Measurements from ENCODE around the gene PTOV1. TPM values are rescaled to one million over a fixed set of nuclear protein-coding genes. Genes with fewer than 3 reads are reported as not detected.

PTOV1 gene
- total and polyA plus RNA-seq, 2 of the 8 experiments (the other 6 are each of a cell fraction or from before 2014, with no cell fraction given): 147 to 251 TPM

DNA sequence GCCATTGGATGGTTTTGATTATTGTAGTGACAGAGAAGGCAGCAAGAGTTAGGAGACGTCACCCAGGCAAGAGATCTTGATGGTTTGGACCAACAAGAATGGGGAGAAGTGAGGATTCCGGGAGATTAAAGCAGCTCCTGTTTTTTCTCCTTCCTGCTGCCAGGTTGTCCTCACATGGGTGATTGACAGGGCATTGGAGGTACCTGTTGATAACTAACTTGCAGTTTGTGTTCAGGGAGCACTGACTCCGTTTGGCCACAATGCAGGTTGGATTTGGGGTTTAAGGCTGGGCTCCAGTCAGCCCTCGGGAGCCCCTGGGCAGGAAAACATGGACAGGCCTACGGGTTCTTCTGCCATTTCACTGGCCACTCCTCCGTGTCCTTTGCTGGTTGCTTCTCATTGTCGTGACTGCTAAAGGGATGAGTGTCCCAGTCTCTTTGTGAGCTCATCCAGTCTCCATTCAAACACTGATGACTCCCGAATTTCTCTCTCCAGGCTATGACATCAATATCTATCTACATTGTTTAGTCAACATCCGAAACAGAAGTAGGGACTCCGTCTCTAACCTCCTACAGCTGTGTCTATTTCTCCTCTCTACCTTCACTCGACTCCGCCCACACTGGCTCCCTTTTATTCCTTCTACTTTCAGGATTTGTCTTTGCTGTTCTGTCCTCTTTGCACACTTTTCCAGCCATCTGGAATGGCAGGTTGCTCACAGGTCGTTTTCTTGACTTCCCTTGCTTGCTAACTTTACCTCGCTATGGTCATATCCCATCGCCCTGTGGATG lies 1.3 kb upstream of the PTOV1 start:
- Histone ChIP-seq H2AK5ac (ENCODE audit: low read depth, low read length) (peak overlapping the region; percentile 93; the same call in 1 of the 2 replicates), H3K4ac (replicated peaks; ENCODE audit: insufficient read length, low read depth, low read length) (no peak overlapping the region), H3K23ac (ENCODE audit: insufficient read length) (no peak overlapping the region), H4K5ac (ENCODE audit: insufficient read length, low read depth, low read length) (no peak overlapping the region), H3K9me3 (ENCODE audit: insufficient read depth in 2 of 2, low read depth in 1 of 2, low read length in 1 of 2) (no peaks in the 10 kb centered on the region), H3K4me1 (replicated peaks in 1 of 4; ENCODE audit: control insufficient read depth in 3 of 4, insufficient read depth in 4 of 4, low read length in 3 of 4) (peaks cover 3 to 9% (median 6%) of the 10 kb centered on the region in 4 experiments), H3K27me3 (replicated peaks in 1 of 4; ENCODE audit: control insufficient read depth in 3 of 4, extremely low read depth in 1 of 4, insufficient read depth in 3 of 4, low read length in 3 of 4) (no peaks in the 10 kb centered on the region; a peak in 1 of 7 replicates), H3K79me1 (ENCODE audit: low read depth, low read length) (peaks cover 18% of the 10 kb centered on the region), H3K4me3 (ENCODE audit: extremely low read depth in 1 of 4, insufficient read depth in 2 of 4, low read depth in 3 of 4, low read length in 4 of 4) (peak overlapping the region; percentile 64 to 88 (median 80); a peak in 7 of 8 replicates), H4K20me1 (replicated peaks in 1 of 2; ENCODE audit: control insufficient read depth in 1 of 2, insufficient read depth in 2 of 2, low read length in 2 of 2) (peaks cover 19 to 26% of the 10 kb centered on the region in 2 experiments), H3K36me3 (ENCODE audit: control insufficient read depth in 2 of 4, insufficient read depth in 4 of 4, low read length in 3 of 4) (peaks cover 0 to 10% (median 4%) of the 10 kb centered on the region in 4 experiments; a peak in 3 of 8 replicates), H2BK120ac (replicated peaks; ENCODE audit: low read depth, low read length) (no peak overlapping the region), H2BK15ac (ENCODE audit: low read length) (no peak overlapping the region), H2BK5ac (ENCODE audit: low read depth, low read length) (no peak overlapping the region), H2BK12ac (ENCODE audit: low read depth, low read length) (0 out of 2 replicates have a peak overlapping the region, but pooled peaks have one; percentile 60), H3K23me2 (ENCODE audit: low read depth, low read length) (peaks cover 10% of the 10 kb centered on the region; the same call in 1 of the 2 replicates), H2BK20ac (ENCODE audit: low read length) (no peak overlapping the region), H4K8ac (ENCODE audit: extremely low read depth, insufficient read depth, low read length) (no peak overlapping the region), H3K79me2 (ENCODE audit: control insufficient read depth in 1 of 2, insufficient read depth in 2 of 2, low read length in 2 of 2) (peaks cover 17 to 28% of the 10 kb centered on the region in 2 experiments), H4K91ac (replicated peaks; ENCODE audit: insufficient read length, low read length) (no peak overlapping the region), H3K9ac (replicated peaks in 1 of 4; ENCODE audit: extremely low read depth in 1 of 4, low read depth in 3 of 4, low read length in 3 of 4) (peak overlapping the region in 1 of 4 experiments; percentile 68; a peak in 3 of 7 replicates), H3K27ac (ENCODE audit: low read depth, low read length) (no peak overlapping the region), H3K56ac (replicated peaks; ENCODE audit: insufficient read length, low read depth, low read length) (no peak overlapping the region), H3K14ac (ENCODE audit: insufficient read length) (no peak overlapping the region), H3K18ac (ENCODE audit: extremely low read depth, low read length) (no peak overlapping the region), H3K4me2 (ENCODE audit: insufficient read depth in 1 of 2, low read depth in 2 of 2, low read length in 2 of 2) (peak overlapping the region; percentile 72 to 74), H2AFZ (ENCODE audit: low read length) (no peak overlapping the region)
- WGBS, 2 experiments (ENCODE audit: extremely low coverage in 1 of 2, insufficient coverage in 1 of 2, insufficient read length in 1 of 2, insufficient replicate concordance in 2 of 2, low coverage in 1 of 2, low lambda C conversion rate in 2 of 2, missing lambda C conversion rate in 1 of 2): 87% methylated on average over 15 of the region's 15 CpGs; no CpG with 5 or more reads in 1 of the 2 experiments
- FAIRE-seq: no peak
- CTCF ChIA-PET (ENCODE audit: partially characterized antibody): interaction anchor here (0.6 to 1.8 kb wide), 6 partner anchors 8 to 160 kb away, joined by 3 to 7 read pairs (median 4); partner anchors contain the start of gene ADM5
- POLR2A ChIA-PET (ENCODE audit: partially characterized antibody): interaction anchor here (0.7 to 12.4 kb wide), 18 partner anchors 9 to 165 kb away, joined by 3 to 247 read pairs (median 6); partner anchors contain the start of genes ADM5, AKT1S1, AP2A1 and CPT1C
- DNase-seq (ENCODE audit: low read depth in 1 of 2, low spot score in 2 of 2): no peak
- no peak for TF ChIP-seq TAF1 (IDR thresholded peaks at IDR 0.05; ENCODE audit: low read depth, low read length)
- no peak for TF ChIP-seq NRF1 (IDR thresholded peaks at IDR 0.05; ENCODE audit: low read depth, low read length)
- TF ChIP-seq SP2 (IDR thresholded peaks at IDR 0.05; ENCODE audit: low read length): no peak
- no peak for TF ChIP-seq JUND (IDR thresholded peaks at IDR 0.05; ENCODE audit: low read length)
- no peak for TF ChIP-seq KDM1A (IDR thresholded peaks at IDR 0.05; ENCODE audit: borderline replicate concordance, low read length)
- TF ChIP-seq KDM5A (IDR thresholded peaks at IDR 0.05; ENCODE audit: low read length): no peak
- no peak for TF ChIP-seq SP4 (IDR thresholded peaks at IDR 0.05; ENCODE audit: low read length)
- no peak for TF ChIP-seq NANOG (IDR thresholded peaks at IDR 0.05; ENCODE audit: insufficient read depth, low read depth, low read length, poor library complexity, severe bottlenecking)
- no peak for TF ChIP-seq JUN (IDR thresholded peaks at IDR 0.05; ENCODE audit: low read depth, low read length)
- TF ChIP-seq CEBPB (IDR thresholded peaks at IDR 0.05; ENCODE audit: low read depth, low read length): no peak
- no peak for TF ChIP-seq BCL11A (IDR thresholded peaks at IDR 0.05; ENCODE audit: low read depth in 2 of 2, low read length in 2 of 2)
- TF ChIP-seq BACH1 (IDR thresholded peaks at IDR 0.05; ENCODE audit: low read length): no peak

Data from H1 (cell line).